ENCODE results near the gene MTHFS.

DNA sequence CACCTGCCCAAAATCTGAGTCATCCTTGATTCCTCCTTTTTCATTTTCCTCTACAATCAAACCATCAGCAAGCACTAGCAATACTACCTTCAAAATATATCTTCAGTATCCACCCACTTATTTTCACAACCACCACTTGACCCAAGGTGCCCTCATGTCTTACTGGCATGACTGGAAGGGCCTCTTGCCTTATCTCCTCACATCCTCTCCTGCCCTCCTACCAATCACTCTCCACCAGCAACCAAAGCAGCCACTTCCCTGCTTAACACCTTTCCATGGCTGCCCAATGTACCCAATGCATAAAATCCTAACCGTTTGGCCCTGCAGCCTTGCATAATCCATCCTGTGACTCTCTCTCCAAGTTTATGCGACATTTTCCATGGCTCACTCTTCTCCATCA, 76.0 kb downstream of the MTHFS start:
- TF ChIP-seq, protein P1, sequence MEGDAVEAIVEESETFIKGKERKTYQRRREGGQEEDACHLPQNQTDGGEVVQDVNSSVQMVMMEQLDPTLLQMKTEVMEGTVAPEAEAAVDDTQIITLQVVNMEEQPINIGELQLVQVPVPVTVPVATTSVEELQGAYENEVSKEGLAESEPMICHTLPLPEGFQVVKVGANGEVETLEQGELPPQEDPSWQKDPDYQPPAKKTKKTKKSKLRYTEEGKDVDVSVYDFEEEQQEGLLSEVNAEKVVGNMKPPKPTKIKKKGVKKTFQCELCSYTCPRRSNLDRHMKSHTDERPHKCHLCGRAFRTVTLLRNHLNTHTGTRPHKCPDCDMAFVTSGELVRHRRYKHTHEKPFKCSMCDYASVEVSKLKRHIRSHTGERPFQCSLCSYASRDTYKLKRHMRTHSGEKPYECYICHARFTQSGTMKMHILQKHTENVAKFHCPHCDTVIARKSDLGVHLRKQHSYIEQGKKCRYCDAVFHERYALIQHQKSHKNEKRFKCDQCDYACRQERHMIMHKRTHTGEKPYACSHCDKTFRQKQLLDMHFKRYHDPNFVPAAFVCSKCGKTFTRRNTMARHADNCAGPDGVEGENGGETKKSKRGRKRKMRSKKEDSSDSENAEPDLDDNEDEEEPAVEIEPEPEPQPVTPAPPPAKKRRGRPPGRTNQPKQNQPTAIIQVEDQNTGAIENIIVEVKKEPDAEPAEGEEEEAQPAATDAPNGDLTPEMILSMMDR (IDR thresholded peaks at IDR 0.05), result no peak
- TF ChIP-seq POLR2AphosphoS5 (IDR thresholded peaks at IDR 0.05) (peak in 1 of 2 donors; percentile 9), EP300 (IDR thresholded peaks at IDR 0.05) (no peak)
